Activated T-cell treated with anti-CD3 and anti-CD28 coated beads, Interleukin-2, amount 50 U/mL, for 48 hours (primary cell): Measurements from ENCODE around the gene LCMT1.
"Not testable (repeated sequence)": the region's sequence is repeated elsewhere in the genome, so short reads cannot be mapped to it uniquely, and the experiment has no call there.

ENCODE experiments used
- DNase-seq, 2 experiments: peaks; one replicate each; pipeline ENCODE4 v3.0.0-alpha.2; 2020

LCMT1 gene

GRCh38 chr16:25111403-25112166, at the start of gene LCMT1:
Gene LCMT1, plus strand, starts transcription at chr16:25111742. Its CDS starts 142 bp downstream, at chr16:25111884.
- DNase-seq: peak; percentile 88 to 92

- no peak for DNase-seq
Measured at GRCh38 chr16:25063102-25063501, 48.4 kb upstream of the LCMT1 start.

GRCh38 chr16:25063865-25064264, 47.7 kb upstream of the LCMT1 start:
- DNase-seq: no peak

- DNase-seq: not testable (repeated sequence)
Measured at GRCh38 chr16:25064281-25064680, 47.3 kb upstream of the LCMT1 start.

GRCh38 chr16:25064937-25065336, 46.6 kb upstream of the LCMT1 start:
- no peak for DNase-seq

GRCh38 chr16:25065899-25066298, 45.6 kb upstream of the LCMT1 start:
- DNase-seq: no peak

- DNase-seq: no peak
Measured at GRCh38 chr16:25066426-25066746, 45.2 kb upstream of the LCMT1 start.

- peak; percentile 87 to 89 for DNase-seq
Measured at GRCh38 chr16:25066747-25067631, 44.6 kb upstream of the LCMT1 start.

- DNase-seq: no peak
Measured at GRCh38 chr16:25073854-25074253, 37.7 kb upstream of the LCMT1 start.

GRCh38 chr16:25078386-25078978, 33.1 kb upstream of the LCMT1 start:
- no peak for DNase-seq

- no peak for DNase-seq
Measured at GRCh38 chr16:25079637-25080378, 31.7 kb upstream of the LCMT1 start.

- DNase-seq: no peak
Measured at GRCh38 chr16:25080420-25081131, 31.0 kb upstream of the LCMT1 start.

GRCh38 chr16:25081702-25082101, 29.8 kb upstream of the LCMT1 start:
- DNase-seq: no peak

- DNase-seq: no peak
Measured at GRCh38 chr16:25083065-25083464, 28.5 kb upstream of the LCMT1 start.

- no peak for DNase-seq
Measured at GRCh38 chr16:25083701-25084100, 27.8 kb upstream of the LCMT1 start.

GRCh38 chr16:25084797-25085196, 26.7 kb upstream of the LCMT1 start:
- no peak for DNase-seq

- DNase-seq: no peak
Measured at GRCh38 chr16:25087761-25088160, 23.8 kb upstream of the LCMT1 start.

GRCh38 chr16:25089351-25089750, 22.2 kb upstream of the LCMT1 start:
- DNase-seq: no peak

- no peak for DNase-seq
Measured at GRCh38 chr16:25092441-25092840, 19.1 kb upstream of the LCMT1 start.

GRCh38 chr16:25093208-25094061, 18.1 kb upstream of the LCMT1 start:
- peak; percentile 30 to 39 for DNase-seq

- DNase-seq: no peak
Measured at GRCh38 chr16:25094596-25094995, 16.9 kb upstream of the LCMT1 start.
